Measurements from ENCODE around the gene RPIA. TPM values are rescaled to one million over a fixed set of nuclear protein-coding genes. Genes with fewer than 3 reads are reported as not detected.
A peak's percentile ranks its signal among the peaks of the same experiment; 100 is the strongest.

Gene RPIA
- total and polyA plus RNA-seq, 2 of the 13 experiments (the other 11 are each of a cell fraction or from before 2014, with no cell fraction given), result 13.3 to 23.9 TPM

- Histone ChIP-seq H3K4me1 (ENCODE audit: insufficient read depth, low read length) (peaks cover 36% of the 10 kb centered on the region), H3K4me2 (ENCODE audit: low read depth, low read length) (peak overlapping the region; percentile 81), H2AFZ (ENCODE audit: low read length) (peak overlapping the region; percentile 93), H3K9ac (ENCODE audit: insufficient read depth, low read depth, low read length) (peak overlapping the region; percentile 45; the same call in 1 of the 2 replicates), H3K9me3 (ENCODE audit: low read length) (no peaks in the 10 kb centered on the region), H3K27ac (ENCODE audit: extremely low read length, insufficient read depth, low read length) (no peak overlapping the region), H4K20me1 (ENCODE audit: insufficient read depth, low read length) (no peaks in the 10 kb centered on the region), H3K4me3 (replicated peaks in 1 of 3; ENCODE audit: insufficient read depth in 1 of 3, low read depth in 2 of 3, low read length in 3 of 3) (peak overlapping the region; percentile 32 to 47 (median 44)), H3K27me3 (ENCODE audit: control insufficient read depth in 1 of 2, insufficient read depth in 2 of 2, low read length in 2 of 2) (no peaks in the 10 kb centered on the region), H3K36me3 (replicated peaks in 1 of 2; ENCODE audit: control insufficient read depth in 1 of 2, insufficient read depth in 2 of 2, low read length in 2 of 2) (no peaks in the 10 kb centered on the region), H3K79me2 (ENCODE audit: insufficient read depth, low read length) (no peaks in the 10 kb centered on the region)
- no peak for DNase-seq (ENCODE audit: low spot score)
- ChIA-PET POLR2A (interaction anchor here (1.2 to 2.7 kb wide), 6 partner anchors 10 to 33 kb away, joined by 3 to 19 read pairs (median 4); partner anchors contain the start of gene EIF2AK3), CTCF (ENCODE audit: low intra/inter-chr PET ratio, low total read pairs) (no interaction called here)
- ATAC-seq, result peak; percentile 73
- intact Hi-C loops (cut with micrococcal nuclease; ENCODE audit: unreplicated experiment) (loop anchor here (1.0 kb wide), 2 partner anchors 8 to 32 kb away; partner anchors contain the start of gene EIF2AK3), in situ Hi-C loops (cut with HindIII; ENCODE audit: extremely low pct_ligation_motif_present, low pct_unique_long_range_greater_than_20kb) (no loop called here)
- no peak for FAIRE-seq
- no TSS peak for BruUV-seq (replicated peaks)
- whole genome bisulfite sequencing (ENCODE audit: low lambda C conversion rate), result 15% methylated on average over 4 of the region's 4 CpGs
- no peak for TF ChIP-seq PTBP1 (IDR thresholded peaks at IDR 0.05; ENCODE audit: low read depth, low read length, poor library complexity, severe bottlenecking)
- no peak for TF ChIP-seq ELF3 (CRISPR knock-in tag; IDR thresholded peaks at IDR 0.05)
- no peak for TF ChIP-seq NCOA1 (CRISPR knock-in tag; IDR thresholded peaks at IDR 0.05)
- TF ChIP-seq ZNF607 (CRISPR knock-in tag; IDR thresholded peaks at IDR 0.05; ENCODE audit: borderline replicate concordance), result 0 out of 2 replicates have a peak, but pooled peaks have one; percentile 54
- TF ChIP-seq, protein P1, sequence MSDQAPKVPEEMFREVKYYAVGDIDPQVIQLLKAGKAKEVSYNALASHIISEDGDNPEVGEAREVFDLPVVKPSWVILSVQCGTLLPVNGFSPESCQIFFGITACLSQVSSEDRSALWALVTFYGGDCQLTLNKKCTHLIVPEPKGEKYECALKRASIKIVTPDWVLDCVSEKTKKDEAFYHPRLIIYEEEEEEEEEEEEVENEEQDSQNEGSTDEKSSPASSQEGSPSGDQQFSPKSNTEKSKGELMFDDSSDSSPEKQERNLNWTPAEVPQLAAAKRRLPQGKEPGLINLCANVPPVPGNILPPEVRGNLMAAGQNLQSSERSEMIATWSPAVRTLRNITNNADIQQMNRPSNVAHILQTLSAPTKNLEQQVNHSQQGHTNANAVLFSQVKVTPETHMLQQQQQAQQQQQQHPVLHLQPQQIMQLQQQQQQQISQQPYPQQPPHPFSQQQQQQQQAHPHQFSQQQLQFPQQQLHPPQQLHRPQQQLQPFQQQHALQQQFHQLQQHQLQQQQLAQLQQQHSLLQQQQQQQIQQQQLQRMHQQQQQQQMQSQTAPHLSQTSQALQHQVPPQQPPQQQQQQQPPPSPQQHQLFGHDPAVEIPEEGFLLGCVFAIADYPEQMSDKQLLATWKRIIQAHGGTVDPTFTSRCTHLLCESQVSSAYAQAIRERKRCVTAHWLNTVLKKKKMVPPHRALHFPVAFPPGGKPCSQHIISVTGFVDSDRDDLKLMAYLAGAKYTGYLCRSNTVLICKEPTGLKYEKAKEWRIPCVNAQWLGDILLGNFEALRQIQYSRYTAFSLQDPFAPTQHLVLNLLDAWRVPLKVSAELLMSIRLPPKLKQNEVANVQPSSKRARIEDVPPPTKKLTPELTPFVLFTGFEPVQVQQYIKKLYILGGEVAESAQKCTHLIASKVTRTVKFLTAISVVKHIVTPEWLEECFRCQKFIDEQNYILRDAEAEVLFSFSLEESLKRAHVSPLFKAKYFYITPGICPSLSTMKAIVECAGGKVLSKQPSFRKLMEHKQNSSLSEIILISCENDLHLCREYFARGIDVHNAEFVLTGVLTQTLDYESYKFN (CRISPR knock-in tag; conservative IDR thresholded peaks at IDR 0.05), result peak; percentile 15; the same call in 1 of the 2 replicates
- TF ChIP-seq ZNF431 (CRISPR knock-in tag; IDR thresholded peaks at IDR 0.05; ENCODE audit: borderline replicate concordance, low read depth), result no peak
- TF ChIP-seq ZNF205 (CRISPR knock-in tag; IDR thresholded peaks at IDR 0.05), result no peak
- TF ChIP-seq ZBTB7B (CRISPR knock-in tag; IDR thresholded peaks at IDR 0.05), result 0 out of 2 replicates have a peak, but pooled peaks have one; percentile 43
- TF ChIP-seq, protein P2, sequence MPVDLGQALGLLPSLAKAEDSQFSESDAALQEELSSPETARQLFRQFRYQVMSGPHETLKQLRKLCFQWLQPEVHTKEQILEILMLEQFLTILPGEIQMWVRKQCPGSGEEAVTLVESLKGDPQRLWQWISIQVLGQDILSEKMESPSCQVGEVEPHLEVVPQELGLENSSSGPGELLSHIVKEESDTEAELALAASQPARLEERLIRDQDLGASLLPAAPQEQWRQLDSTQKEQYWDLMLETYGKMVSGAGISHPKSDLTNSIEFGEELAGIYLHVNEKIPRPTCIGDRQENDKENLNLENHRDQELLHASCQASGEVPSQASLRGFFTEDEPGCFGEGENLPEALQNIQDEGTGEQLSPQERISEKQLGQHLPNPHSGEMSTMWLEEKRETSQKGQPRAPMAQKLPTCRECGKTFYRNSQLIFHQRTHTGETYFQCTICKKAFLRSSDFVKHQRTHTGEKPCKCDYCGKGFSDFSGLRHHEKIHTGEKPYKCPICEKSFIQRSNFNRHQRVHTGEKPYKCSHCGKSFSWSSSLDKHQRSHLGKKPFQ (CRISPR knock-in tag; IDR thresholded peaks at IDR 0.05; ENCODE audit: insufficient replicate concordance), result no peak
- peak; percentile 33; the same call in 1 of the 2 replicates for TF ChIP-seq PITX1 (CRISPR knock-in tag; IDR thresholded peaks at IDR 0.05)
- no peak for TF ChIP-seq ELK4 (CRISPR knock-in tag; IDR thresholded peaks at IDR 0.05; ENCODE audit: borderline replicate concordance)
- TF ChIP-seq MEF2D (CRISPR knock-in tag; IDR thresholded peaks at IDR 0.05), result 0 out of 2 replicates have a peak, but pooled peaks have one; percentile 46
- TF ChIP-seq ZFX (CRISPR knock-in tag; IDR thresholded peaks at IDR 0.05; ENCODE audit: low read depth), result peak; percentile 15; the same call in 1 of the 2 replicates
- TF ChIP-seq ZNF615 (CRISPR knock-in tag; IDR thresholded peaks at IDR 0.05; ENCODE audit: borderline replicate concordance), result no peak
- 0 out of 2 replicates have a peak, but pooled peaks have one; percentile 35 for TF ChIP-seq ZNF24 (IDR thresholded peaks at IDR 0.05)
- no peak for TF ChIP-seq MBD4 (IDR thresholded peaks at IDR 0.05; ENCODE audit: borderline replicate concordance, low read length)
- no peak for TF ChIP-seq PCBP2 (optimal IDR thresholded peaks at IDR 0.05; ENCODE audit: low read depth, low read length, poor library complexity, severe bottlenecking)
- TF ChIP-seq ZNF678 (CRISPR knock-in tag; IDR thresholded peaks at IDR 0.05), result no peak
Observed at GRCh38 chr2:88658881-88659537, 32.5 kb upstream of the RPIA start.

Data from HepG2 (cell line).